Breast epithelium (tissue), 3 donors: ENCODE results near the gene BRIP1.

Experiments
- CTCF ChIP-seq, 3 donors: fragments of 450-650 bp; IDR thresholded peaks; one replicate each; pipeline ENCODE4 v1.5.1; 2016 to 2017; ENCODE audit warnings: antibody characterized with exemption in 3 of 3, mild to moderate bottlenecking in 3 of 3, moderate library complexity in 3 of 3
- POLR2A ChIP-seq: fragments of 450-650 bp; IDR thresholded peaks from one replicate; pipeline ENCODE4 v1.6.1; 2016; ENCODE audit warnings: antibody characterized with exemption, mild to moderate bottlenecking, moderate library complexity

- TF ChIP-seq POLR2A (no peak), CTCF (IDR thresholded peaks at IDR 0.05) (no peak)
Observed at GRCh38 chr17:61797283-61797682, 66.0 kb downstream of the BRIP1 start.
